Sigmoid colon (tissue), 4 donors: ENCODE data around the gene TYSND1.

ENCODE experiments used
- EP300 ChIP-seq, 4 donors: sonication (generic); formaldehyde crosslinking; IDR thresholded peaks; one replicate each; pipeline ENCODE4 v1.6.1; 2017; ENCODE audit warnings: antibody characterized with exemption in 4 of 4
- POLR2A ChIP-seq, 2 donors: fragments of 450-650 bp; IDR thresholded peaks; one replicate each; pipeline ENCODE4 v1.6.1; 2016; ENCODE audit warnings: antibody characterized with exemption in 2 of 2, mild to moderate bottlenecking in 2 of 2, moderate library complexity in 2 of 2
- POLR2AphosphoS5 ChIP-seq, 4 donors: sonication (generic); formaldehyde crosslinking; IDR thresholded peaks; one replicate each; pipeline ENCODE4 v1.6.1; 2017; ENCODE audit warnings: antibody characterized with exemption in 4 of 4
- TF ChIP-seq, protein P1 (sequence below), 4 experiments: fragments of 450-650 bp in 3 of 4; fragments of 200-600 bp in 1 of 4; IDR thresholded peaks; one replicate each; pipeline ENCODE4 v1.5.1; 2016 to 2019; ENCODE audit warnings: antibody characterized with exemption in 4 of 4, mild to moderate bottlenecking in 3 of 4, moderate library complexity in 2 of 4

DNA sequence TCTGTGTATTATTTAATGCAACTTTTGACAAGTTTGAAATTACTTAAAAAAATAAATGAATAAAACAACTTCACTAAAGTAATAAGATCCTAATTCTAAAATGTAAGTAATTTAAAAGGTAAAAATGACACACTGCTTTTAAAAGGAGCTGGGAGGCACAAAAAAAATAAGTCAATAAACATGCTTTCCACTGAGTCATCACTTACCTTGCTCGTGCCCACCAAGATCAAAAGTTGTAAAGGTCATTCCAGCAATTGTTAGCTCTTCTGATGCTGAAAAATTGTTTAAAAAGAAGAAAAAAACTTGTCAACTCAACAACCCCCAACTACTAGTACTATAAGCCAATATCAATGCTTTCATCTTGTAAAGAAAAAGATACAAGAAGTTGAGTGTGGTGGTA is 14.3 kb upstream of the TYSND1 start:
- TF ChIP-seq, protein P1, sequence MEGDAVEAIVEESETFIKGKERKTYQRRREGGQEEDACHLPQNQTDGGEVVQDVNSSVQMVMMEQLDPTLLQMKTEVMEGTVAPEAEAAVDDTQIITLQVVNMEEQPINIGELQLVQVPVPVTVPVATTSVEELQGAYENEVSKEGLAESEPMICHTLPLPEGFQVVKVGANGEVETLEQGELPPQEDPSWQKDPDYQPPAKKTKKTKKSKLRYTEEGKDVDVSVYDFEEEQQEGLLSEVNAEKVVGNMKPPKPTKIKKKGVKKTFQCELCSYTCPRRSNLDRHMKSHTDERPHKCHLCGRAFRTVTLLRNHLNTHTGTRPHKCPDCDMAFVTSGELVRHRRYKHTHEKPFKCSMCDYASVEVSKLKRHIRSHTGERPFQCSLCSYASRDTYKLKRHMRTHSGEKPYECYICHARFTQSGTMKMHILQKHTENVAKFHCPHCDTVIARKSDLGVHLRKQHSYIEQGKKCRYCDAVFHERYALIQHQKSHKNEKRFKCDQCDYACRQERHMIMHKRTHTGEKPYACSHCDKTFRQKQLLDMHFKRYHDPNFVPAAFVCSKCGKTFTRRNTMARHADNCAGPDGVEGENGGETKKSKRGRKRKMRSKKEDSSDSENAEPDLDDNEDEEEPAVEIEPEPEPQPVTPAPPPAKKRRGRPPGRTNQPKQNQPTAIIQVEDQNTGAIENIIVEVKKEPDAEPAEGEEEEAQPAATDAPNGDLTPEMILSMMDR (IDR thresholded peaks at IDR 0.05): no peak
- TF ChIP-seq POLR2AphosphoS5 (IDR thresholded peaks at IDR 0.05) (no peak), EP300 (IDR thresholded peaks at IDR 0.05) (no peak), POLR2A (IDR thresholded peaks at IDR 0.05) (no peak)
